GM10266 (cell line): ENCODE data around the gene NAALADL2.

ENCODE experiments used
- DNase-seq: peaks from one replicate; pipeline ENCODE4 v3.0.0; 2012; ENCODE audit errors: extremely low spot score
- TF ChIP-seq, protein P1 (sequence below): IDR thresholded peaks from 2 replicates; pipeline ENCODE4 v1.5.1; 2012; ENCODE audit warnings: mild to moderate bottlenecking, low read depth; ENCODE audit not compliant: control insufficient read depth, insufficient read depth; ENCODE audit errors: missing control alignments

NAALADL2 gene

DNA sequence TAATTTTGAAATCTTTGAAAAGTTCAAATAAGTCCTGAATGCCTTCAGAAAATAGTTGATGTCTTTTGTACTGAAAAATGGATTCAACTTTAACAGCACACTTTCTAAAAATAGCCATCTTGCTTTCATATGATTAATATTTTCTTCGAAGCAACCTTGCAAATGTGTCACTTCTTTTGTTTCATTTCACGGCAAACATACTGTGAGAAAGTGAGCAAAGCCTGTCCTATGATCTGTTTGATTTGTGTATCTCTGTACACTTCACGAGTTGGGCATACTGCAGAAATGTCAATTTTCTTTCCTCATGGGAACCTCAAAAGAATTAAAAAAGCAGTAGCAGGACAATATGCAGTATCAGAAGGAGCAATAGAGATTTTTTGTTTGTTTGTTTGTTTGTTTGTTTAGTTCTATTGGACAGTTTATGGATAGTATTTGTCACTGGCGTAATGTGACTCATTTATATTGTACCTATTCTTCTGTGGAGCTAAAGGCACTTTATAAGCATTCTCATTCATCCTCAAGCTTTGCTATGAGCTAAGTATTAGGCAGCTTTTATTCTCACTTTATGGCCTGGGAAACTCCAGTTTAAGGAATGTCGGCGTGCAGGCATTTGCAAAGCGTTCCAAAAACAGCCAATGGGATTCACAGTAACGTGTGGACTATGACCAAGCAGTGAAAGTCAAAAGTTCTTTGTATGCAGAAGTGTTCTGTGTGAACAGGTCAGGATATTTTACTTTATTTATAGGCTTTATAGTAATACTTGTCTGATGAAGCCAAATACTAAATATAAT, 572.0 kb downstream of the NAALADL2 start:
- no peak for DNase-seq
- TF ChIP-seq, protein P1, sequence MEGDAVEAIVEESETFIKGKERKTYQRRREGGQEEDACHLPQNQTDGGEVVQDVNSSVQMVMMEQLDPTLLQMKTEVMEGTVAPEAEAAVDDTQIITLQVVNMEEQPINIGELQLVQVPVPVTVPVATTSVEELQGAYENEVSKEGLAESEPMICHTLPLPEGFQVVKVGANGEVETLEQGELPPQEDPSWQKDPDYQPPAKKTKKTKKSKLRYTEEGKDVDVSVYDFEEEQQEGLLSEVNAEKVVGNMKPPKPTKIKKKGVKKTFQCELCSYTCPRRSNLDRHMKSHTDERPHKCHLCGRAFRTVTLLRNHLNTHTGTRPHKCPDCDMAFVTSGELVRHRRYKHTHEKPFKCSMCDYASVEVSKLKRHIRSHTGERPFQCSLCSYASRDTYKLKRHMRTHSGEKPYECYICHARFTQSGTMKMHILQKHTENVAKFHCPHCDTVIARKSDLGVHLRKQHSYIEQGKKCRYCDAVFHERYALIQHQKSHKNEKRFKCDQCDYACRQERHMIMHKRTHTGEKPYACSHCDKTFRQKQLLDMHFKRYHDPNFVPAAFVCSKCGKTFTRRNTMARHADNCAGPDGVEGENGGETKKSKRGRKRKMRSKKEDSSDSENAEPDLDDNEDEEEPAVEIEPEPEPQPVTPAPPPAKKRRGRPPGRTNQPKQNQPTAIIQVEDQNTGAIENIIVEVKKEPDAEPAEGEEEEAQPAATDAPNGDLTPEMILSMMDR = no peak

DNA sequence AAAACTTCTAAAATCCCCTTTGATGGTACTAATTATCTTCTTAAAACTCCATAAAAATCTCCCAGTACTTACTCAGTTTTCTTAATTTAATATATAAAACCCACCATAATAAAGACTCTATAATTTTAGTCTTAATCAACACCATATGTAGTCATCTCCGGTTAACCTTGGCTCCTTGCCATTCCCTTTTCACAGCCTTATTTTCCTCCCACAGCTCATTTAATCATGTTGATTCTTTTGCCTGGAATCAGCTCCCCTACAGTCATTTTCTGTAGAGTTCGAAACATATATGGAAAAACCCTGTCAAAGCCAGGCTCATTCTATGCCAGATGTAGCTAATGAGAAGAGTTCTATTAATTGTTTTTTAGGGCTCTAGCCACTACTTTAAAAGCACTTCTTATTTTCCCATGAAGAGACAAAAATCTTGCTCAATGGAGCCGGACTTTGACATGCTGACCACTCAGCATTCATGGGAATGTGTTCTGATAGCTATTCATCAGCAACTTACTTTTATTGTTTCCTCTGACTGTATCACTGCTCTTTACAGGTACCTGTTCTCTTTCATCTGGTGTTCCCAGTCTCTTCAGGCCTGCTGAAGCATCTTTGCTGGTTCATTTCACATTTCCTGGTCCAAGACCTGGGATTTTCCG, 573.4 kb downstream of the NAALADL2 start:
- no peak for DNase-seq
- TF ChIP-seq, protein P1 = no peak

DNA sequence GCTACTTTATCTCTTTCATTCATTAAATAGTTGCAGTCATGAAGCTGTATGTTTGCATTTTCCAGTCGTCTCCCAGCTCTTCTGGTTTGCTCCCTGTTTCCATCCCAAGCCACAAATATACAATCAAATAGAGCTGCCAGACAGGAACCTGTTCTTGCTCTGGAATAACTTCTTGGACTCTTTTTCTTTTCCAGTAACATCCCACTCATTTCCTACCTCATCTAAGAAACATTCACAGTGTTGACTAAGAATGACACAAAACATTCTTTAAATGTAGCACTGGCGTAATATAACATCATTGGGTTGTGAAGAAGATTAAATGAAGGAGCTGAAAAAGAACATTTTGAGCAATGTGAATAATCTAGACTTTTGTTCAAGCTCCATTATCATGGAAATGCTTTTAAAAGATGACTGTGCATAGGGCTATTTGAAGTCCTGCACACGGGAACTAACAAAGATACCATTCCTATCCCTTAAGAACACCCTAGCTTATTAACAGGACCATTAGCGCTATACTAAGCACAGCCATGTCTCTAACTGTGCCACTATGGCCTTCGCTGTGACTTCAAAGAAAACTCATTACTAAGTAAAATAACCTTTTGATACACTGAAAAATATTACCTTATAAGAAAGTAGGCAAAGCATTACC, 574.0 kb downstream of the NAALADL2 start:
- TF ChIP-seq, protein P1 = no peak
- DNase-seq = no peak

DNA sequence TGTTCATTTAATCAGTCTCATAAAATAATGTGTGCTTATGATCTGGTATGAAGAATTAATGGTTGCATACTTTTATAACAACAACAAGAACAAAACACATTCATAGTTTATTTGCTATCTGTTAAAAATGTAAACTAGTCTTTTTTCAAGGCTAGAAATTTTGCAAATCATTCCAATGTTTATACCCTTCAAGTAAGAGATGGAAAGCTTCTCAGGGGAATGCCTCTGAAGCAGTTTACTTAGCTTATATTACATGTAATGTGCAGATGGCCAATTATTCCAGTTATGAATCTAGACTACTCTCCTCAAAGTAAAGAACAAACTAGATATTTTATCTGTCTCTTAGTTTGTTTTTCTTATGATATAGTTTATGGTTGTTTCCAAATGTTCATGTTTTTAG, 575.4 kb downstream of the NAALADL2 start:
- TF ChIP-seq, protein P1 = no peak
- no peak for DNase-seq

DNA sequence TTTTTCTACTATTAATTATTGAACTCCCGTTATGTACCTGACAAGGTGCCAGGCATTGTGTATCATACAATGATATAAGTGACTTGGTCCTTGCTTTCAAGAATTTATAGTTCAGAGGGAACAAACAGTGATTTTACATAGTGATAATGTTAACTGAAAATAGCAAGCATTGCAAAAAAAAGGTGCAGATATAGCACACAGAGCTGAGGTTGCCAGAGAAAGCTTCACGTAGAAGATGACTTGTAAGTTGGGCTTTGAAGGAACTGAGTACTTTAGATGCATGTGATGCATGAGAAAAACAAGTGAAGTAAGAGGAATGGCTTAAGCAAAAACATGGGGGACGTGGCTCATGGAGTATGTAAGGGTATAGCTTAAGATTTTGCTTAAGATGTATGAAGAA, 584.5 kb downstream of the NAALADL2 start:
- DNase-seq = no peak
- TF ChIP-seq, protein P1 = no peak

DNA sequence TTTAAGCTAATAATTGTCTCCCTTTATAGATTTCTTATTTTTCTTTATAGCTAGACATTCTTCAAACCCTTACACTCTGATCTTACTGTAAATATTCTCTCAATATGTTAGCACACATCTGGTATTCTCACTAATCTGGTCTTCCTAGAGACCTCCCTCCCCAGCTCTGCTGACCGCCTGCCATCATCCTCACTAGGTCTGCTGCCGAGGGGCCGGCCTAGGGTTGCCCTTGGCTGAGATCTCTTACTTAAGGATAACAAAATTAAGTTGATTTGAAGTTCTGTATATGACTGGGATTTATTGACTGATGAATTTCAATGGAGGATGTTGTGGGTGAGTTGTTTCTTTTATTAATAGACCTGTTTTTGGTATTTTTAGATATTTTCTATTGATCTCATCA, 586.6 kb downstream of the NAALADL2 start:
- TF ChIP-seq, protein P1 = no peak
- no peak for DNase-seq
